Measurements from ENCODE around the gene ELP2. TPM values are rescaled to one million over a fixed set of nuclear protein-coding genes. Genes with fewer than 3 reads are reported as not detected.

ELP2 gene
- total and polyA plus RNA-seq, 2 donors (not counting 3 experiments of a cell fraction or from before 2014, with no cell fraction given): 37.8 to 90.5 TPM

DNA sequence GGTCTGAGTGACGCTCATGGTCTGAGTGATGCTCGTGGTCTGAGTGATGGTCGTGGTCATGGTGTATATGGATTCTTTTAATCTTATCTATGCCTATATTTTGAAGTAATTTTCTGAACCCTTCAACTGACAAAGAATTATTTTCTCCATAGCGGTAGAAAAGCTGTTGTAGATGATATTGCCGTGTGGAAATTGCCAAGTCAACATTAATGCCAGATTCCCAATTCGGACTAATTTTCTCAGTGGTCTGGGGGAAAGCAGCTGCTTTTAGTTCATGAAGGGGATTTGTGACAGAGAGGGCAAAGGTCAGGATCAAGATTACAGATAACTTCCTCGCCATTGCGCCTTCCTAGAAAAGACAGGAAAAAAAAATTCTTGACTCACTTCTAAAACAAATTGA lies 3.0 kb upstream of the ELP2 start:
- Histone ChIP-seq H3K27ac (ENCODE audit: insufficient read depth, low read depth, low read length) (no peak overlapping the region), H3K4me3 (replicated peaks in 1 of 3; ENCODE audit: insufficient read depth in 1 of 3, low read depth in 1 of 3, low read length in 3 of 3) (no peak overlapping the region), H3K36me3 (ENCODE audit: control insufficient read depth in 2 of 2, extremely low read depth in 1 of 2, insufficient read depth in 2 of 2, low read length in 2 of 2) (peaks cover 3 to 6% of the 10 kb centered on the region in 2 experiments), H3K9me1 (replicated peaks; ENCODE audit: control insufficient read depth, extremely low read depth, insufficient read depth, low read length) (no peaks in the 10 kb centered on the region), H3K9me3 (replicated peaks; ENCODE audit: control insufficient read depth, insufficient read depth, low read length) (no peaks in the 10 kb centered on the region), H3K9ac (replicated peaks; ENCODE audit: extremely low read depth, insufficient read depth, low read length) (no peak overlapping the region), H3K4me1 (ENCODE audit: control insufficient read depth, extremely low read depth, insufficient read depth, low read length) (peaks cover 15% of the 10 kb centered on the region), H3K27me3 (ENCODE audit: control insufficient read depth in 2 of 2, insufficient read depth in 2 of 2, low read length in 2 of 2) (no peaks in the 10 kb centered on the region), H3K4me2 (ENCODE audit: insufficient read depth, low read length) (no peak overlapping the region), H2AFZ (ENCODE audit: low read depth, low read length) (no peak overlapping the region), H4K20me1 (replicated peaks; ENCODE audit: control insufficient read depth, extremely low read depth, insufficient read depth, low read length) (no peaks in the 10 kb centered on the region), H3K79me2 (ENCODE audit: control insufficient read depth, insufficient read depth, low read length) (peaks cover 27% of the 10 kb centered on the region)
- intact Hi-C loops (cut with micrococcal nuclease): loop anchor here (5.0 kb wide), 2 partner anchors 171 to 884 kb away; partner anchors contain the start of genes FHOD3 and ZNF397
- no peak for TF ChIP-seq GATA2 (IDR thresholded peaks at IDR 0.05; ENCODE audit: insufficient read depth, insufficient read length, low read depth, low read length)
- no peak for TF ChIP-seq MAX (IDR thresholded peaks at IDR 0.05; ENCODE audit: insufficient read depth, insufficient read length)
- TF ChIP-seq, protein P1, sequence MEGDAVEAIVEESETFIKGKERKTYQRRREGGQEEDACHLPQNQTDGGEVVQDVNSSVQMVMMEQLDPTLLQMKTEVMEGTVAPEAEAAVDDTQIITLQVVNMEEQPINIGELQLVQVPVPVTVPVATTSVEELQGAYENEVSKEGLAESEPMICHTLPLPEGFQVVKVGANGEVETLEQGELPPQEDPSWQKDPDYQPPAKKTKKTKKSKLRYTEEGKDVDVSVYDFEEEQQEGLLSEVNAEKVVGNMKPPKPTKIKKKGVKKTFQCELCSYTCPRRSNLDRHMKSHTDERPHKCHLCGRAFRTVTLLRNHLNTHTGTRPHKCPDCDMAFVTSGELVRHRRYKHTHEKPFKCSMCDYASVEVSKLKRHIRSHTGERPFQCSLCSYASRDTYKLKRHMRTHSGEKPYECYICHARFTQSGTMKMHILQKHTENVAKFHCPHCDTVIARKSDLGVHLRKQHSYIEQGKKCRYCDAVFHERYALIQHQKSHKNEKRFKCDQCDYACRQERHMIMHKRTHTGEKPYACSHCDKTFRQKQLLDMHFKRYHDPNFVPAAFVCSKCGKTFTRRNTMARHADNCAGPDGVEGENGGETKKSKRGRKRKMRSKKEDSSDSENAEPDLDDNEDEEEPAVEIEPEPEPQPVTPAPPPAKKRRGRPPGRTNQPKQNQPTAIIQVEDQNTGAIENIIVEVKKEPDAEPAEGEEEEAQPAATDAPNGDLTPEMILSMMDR (IDR thresholded peaks at IDR 0.05; ENCODE audit: extremely low read depth in 1 of 2, insufficient read depth in 1 of 2, low read depth in 1 of 2, low read length in 2 of 2): no peak
- TF ChIP-seq POLR2AphosphoS5 (IDR thresholded peaks at IDR 0.05; ENCODE audit: insufficient read depth, low read depth, low read length): no peak
- no peak for TF ChIP-seq FOS (IDR thresholded peaks at IDR 0.05; ENCODE audit: borderline replicate concordance, insufficient read depth, low read length)
- TF ChIP-seq EZH2 (IDR thresholded peaks at IDR 0.05; ENCODE audit: borderline replicate concordance, low read depth, low read length, severe bottlenecking): no peak
- TF ChIP-seq MYC (IDR thresholded peaks at IDR 0.05; ENCODE audit: low read depth, low read length): no peak
- TF ChIP-seq POLR2A (IDR thresholded peaks at IDR 0.05; ENCODE audit: low read depth, low read length): no peak
- dilution Hi-C loops (cut with MboI; ENCODE audit: extremely low pct_ligation_motif_present, low sequenced_read_pairs): no loop called here
- CTCF ChIA-PET: no interaction called here
- no peak for FAIRE-seq
- DNase-seq (ENCODE audit: low read depth, low spot score): no peak
- no TSS peak for BruUV-seq (replicated peaks)
- POLR2A ChIA-PET: no interaction called here
